ENCODE results near the gene GPR179.

- TF ChIP-seq CTCF (IDR thresholded peaks at IDR 0.05) (no peak), POLR2A (IDR thresholded peaks at IDR 0.05) (no peak), EP300 (IDR thresholded peaks at IDR 0.05) (no peak)
Observed at GRCh38 chr17:38336838-38337237, 6.9 kb downstream of the GPR179 start.
